Measurements from ENCODE around the gene SCMH1.

The SCMH1 gene

GRCh38 chr1:40987439-40988276 is 254.4 kb downstream of the SCMH1 start:
- no peak for DNase-seq

GRCh38 chr1:40986956-40987355 is 255.2 kb downstream of the SCMH1 start:
- DNase-seq, result no peak

- no peak for DNase-seq
These were observed 255.8 kb downstream of the SCMH1 start for GRCh38 chr1:40986328-40986783.

- DNase-seq, result no peak
These were observed 256.2 kb downstream of the SCMH1 start for GRCh38 chr1:40985875-40986274.

GRCh38 chr1:40985161-40985560 is 256.9 kb downstream of the SCMH1 start:
- DNase-seq, result no peak

- no peak for DNase-seq
These were observed 257.6 kb downstream of the SCMH1 start for GRCh38 chr1:40984531-40984930.

GRCh38 chr1:40984066-40984465 is 258.0 kb downstream of the SCMH1 start:
- no peak for DNase-seq

- no peak for DNase-seq
These were observed 258.8 kb downstream of the SCMH1 start for GRCh38 chr1:40983286-40983685.

- no peak for DNase-seq
These were observed 259.4 kb downstream of the SCMH1 start for GRCh38 chr1:40982721-40983120.

- DNase-seq, result no peak
These were observed 260.2 kb downstream of the SCMH1 start for GRCh38 chr1:40981691-40982448.

GRCh38 chr1:40980453-40981121 is 261.5 kb downstream of the SCMH1 start:
- DNase-seq, result peak; percentile 49

- DNase-seq, result no peak
These were observed 262.0 kb downstream of the SCMH1 start for GRCh38 chr1:40980068-40980452.

GRCh38 chr1:40979241-40980067 is 262.7 kb downstream of the SCMH1 start, which contains the start of gene CTPS1:
TSS of gene CTPS1 (plus strand) at chr1:40979696. CDS start at chr1:40983291, 3,595 bp downstream.
- DNase-seq, result peak; percentile 98

GRCh38 chr1:40978886-40979240 is 263.2 kb downstream of the SCMH1 start:
- DNase-seq, result no peak

- no peak for DNase-seq
These were observed 264.4 kb downstream of the SCMH1 start for GRCh38 chr1:40977716-40978115.
